ENCODE measurements around the gene GATD1.

DNA sequence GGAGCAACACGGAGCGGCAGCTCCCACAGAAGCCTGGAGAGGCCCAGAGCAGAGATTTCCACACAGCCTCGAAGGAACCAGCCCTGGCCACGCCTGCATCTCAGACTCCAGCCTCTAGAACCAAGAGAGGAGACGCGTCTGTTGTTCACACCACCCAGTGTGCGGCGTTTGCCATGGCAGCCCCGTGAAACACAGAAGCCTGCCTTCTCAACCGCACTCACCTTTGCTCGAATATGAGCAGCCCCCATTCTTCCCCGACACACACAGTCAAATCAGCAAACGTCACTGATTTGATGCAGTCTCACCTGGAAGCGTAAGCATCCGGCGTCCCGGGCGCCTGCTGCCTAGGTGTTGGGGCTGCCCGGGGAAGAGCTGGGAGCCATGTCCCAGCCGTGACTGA, 44.2 kb downstream of the GATD1 start:
- TF ChIP-seq POLR2A (IDR thresholded peaks at IDR 0.05), result no peak
- TF ChIP-seq POLR2AphosphoS5 (IDR thresholded peaks at IDR 0.05), result no peak
